Neural progenitor cell (in vitro differentiated cells): ENCODE results near the gene HECA.

Experiments
- CTCF ChIP-seq: fragments of 200-600 bp; sonication (generic); IDR thresholded peaks from 2 replicates; pipeline ENCODE4 v1.5.1; 2017; ENCODE audit warnings: antibody characterized with exemption, mild to moderate bottlenecking
- EZH2phosphoT487 ChIP-seq: fragments of 200-600 bp; sonication (generic); IDR thresholded peaks from 2 replicates; pipeline ENCODE4 v1.6.1; 2017; ENCODE audit warnings: antibody characterized with exemption

GRCh38 chr6:139194740-139195139, 59.9 kb downstream of the HECA start:
- TF ChIP-seq CTCF (no peak), EZH2phosphoT487 (no peak)
